ENCODE data around the gene HEXA. TPM values are rescaled to one million over a fixed set of nuclear protein-coding genes. Genes with fewer than 3 reads are reported as not detected.

Gene HEXA
- total and polyA plus RNA-seq, 9 of the 15 experiments (the other 6 are each of a cell fraction or from before 2014, with no cell fraction given): 22.2 to 136 (median 68.9) TPM

DNA sequence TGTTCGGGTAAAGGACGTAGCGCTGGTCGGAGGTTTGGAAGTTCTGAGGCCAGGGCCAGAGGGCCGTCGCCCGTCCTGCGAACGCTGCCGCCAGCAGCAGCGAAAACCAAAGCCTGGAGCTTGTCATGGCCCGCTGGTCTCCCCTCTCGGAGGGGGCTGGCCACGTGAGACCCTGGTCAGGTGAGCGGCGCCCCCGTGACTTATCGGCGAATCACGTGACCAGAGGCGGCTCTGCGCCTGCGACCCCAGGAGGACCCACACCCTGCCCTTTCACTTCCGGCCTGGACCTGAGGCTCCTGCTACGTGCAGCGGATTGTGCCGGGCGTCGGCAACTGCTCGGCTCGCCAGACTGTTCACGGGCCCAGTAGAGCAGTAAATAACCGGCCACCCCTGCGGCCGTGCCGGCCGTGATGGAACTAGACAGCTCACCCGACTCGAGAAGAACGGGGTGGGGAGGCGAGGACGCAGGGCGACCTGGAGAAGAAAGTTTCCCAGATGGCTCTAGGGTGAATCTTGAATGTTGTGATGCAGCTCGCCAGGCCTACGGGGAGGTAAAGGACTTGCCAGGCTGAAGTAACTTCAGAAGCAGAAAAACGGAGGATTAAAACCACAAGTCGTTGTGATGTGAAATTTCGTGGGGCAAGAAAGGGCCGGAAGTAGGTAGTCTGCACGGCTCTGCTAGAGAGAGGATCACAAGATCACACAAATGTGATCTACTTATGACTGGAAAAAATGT lies at the start of gene HEXA (continued):
- TF ChIP-seq, protein P1, sequence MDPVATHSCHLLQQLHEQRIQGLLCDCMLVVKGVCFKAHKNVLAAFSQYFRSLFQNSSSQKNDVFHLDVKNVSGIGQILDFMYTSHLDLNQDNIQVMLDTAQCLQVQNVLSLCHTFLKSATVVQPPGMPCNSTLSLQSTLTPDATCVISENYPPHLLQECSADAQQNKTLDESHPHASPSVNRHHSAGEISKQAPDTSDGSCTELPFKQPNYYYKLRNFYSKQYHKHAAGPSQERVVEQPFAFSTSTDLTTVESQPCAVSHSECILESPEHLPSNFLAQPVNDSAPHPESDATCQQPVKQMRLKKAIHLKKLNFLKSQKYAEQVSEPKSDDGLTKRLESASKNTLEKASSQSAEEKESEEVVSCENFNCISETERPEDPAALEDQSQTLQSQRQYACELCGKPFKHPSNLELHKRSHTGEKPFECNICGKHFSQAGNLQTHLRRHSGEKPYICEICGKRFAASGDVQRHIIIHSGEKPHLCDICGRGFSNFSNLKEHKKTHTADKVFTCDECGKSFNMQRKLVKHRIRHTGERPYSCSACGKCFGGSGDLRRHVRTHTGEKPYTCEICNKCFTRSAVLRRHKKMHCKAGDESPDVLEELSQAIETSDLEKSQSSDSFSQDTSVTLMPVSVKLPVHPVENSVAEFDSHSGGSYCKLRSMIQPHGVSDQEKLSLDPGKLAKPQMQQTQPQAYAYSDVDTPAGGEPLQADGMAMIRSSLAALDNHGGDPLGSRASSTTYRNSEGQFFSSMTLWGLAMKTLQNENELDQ (CRISPR knock-in tag; IDR thresholded peaks at IDR 0.05; ENCODE audit: borderline replicate concordance): no peak
- TF ChIP-seq, protein P2, sequence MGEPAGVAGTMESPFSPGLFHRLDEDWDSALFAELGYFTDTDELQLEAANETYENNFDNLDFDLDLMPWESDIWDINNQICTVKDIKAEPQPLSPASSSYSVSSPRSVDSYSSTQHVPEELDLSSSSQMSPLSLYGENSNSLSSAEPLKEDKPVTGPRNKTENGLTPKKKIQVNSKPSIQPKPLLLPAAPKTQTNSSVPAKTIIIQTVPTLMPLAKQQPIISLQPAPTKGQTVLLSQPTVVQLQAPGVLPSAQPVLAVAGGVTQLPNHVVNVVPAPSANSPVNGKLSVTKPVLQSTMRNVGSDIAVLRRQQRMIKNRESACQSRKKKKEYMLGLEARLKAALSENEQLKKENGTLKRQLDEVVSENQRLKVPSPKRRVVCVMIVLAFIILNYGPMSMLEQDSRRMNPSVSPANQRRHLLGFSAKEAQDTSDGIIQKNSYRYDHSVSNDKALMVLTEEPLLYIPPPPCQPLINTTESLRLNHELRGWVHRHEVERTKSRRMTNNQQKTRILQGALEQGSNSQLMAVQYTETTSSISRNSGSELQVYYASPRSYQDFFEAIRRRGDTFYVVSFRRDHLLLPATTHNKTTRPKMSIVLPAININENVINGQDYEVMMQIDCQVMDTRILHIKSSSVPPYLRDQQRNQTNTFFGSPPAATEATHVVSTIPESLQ (CRISPR knock-in tag; IDR thresholded peaks at IDR 0.05): peak; percentile 70; the same call in 1 of the 2 replicates
- TF ChIP-seq FOXJ2 (tag; IDR thresholded peaks at IDR 0.05) (peak; percentile 75), ELF2 (CRISPR knock-in tag; IDR thresholded peaks at IDR 0.05) (peak; percentile 78), MEF2A (IDR thresholded peaks at IDR 0.05; ENCODE audit: control insufficient read depth, low read depth, low read length) (peak; percentile 77), FIP1L1 (IDR thresholded peaks at IDR 0.05; ENCODE audit: low read depth, low read length, poor library complexity, severe bottlenecking) (peak; percentile 54), GTF2F1 (IDR thresholded peaks at IDR 0.05; ENCODE audit: low read depth, low read length) (peak; percentile 77; the same call in 1 of the 2 replicates), ADNP (tag; IDR thresholded peaks at IDR 0.05) (no peak), ZFP1 (CRISPR knock-in tag; IDR thresholded peaks at IDR 0.05) (0 out of 2 replicates have a peak, but pooled peaks have one; percentile 31), RBFOX2 (IDR thresholded peaks at IDR 0.05; ENCODE audit: low read depth, low read length) (peak; percentile 92), EGR1 (conservative IDR thresholded peaks at IDR 0.05) (peak; percentile 58), ETV5 (CRISPR knock-in tag; IDR thresholded peaks at IDR 0.05; ENCODE audit: low read depth) (peak; percentile 85), ZNF780A (CRISPR knock-in tag; IDR thresholded peaks at IDR 0.05) (no peak), KLF6 (CRISPR knock-in tag; IDR thresholded peaks at IDR 0.05; ENCODE audit: borderline replicate concordance) (no peak)
- TF ChIP-seq, protein P3, sequence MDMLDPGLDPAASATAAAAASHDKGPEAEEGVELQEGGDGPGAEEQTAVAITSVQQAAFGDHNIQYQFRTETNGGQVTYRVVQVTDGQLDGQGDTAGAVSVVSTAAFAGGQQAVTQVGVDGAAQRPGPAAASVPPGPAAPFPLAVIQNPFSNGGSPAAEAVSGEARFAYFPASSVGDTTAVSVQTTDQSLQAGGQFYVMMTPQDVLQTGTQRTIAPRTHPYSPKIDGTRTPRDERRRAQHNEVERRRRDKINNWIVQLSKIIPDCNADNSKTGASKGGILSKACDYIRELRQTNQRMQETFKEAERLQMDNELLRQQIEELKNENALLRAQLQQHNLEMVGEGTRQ (CRISPR knock-in tag; IDR thresholded peaks at IDR 0.05): peak; percentile 99
- TF ChIP-seq, protein P4, sequence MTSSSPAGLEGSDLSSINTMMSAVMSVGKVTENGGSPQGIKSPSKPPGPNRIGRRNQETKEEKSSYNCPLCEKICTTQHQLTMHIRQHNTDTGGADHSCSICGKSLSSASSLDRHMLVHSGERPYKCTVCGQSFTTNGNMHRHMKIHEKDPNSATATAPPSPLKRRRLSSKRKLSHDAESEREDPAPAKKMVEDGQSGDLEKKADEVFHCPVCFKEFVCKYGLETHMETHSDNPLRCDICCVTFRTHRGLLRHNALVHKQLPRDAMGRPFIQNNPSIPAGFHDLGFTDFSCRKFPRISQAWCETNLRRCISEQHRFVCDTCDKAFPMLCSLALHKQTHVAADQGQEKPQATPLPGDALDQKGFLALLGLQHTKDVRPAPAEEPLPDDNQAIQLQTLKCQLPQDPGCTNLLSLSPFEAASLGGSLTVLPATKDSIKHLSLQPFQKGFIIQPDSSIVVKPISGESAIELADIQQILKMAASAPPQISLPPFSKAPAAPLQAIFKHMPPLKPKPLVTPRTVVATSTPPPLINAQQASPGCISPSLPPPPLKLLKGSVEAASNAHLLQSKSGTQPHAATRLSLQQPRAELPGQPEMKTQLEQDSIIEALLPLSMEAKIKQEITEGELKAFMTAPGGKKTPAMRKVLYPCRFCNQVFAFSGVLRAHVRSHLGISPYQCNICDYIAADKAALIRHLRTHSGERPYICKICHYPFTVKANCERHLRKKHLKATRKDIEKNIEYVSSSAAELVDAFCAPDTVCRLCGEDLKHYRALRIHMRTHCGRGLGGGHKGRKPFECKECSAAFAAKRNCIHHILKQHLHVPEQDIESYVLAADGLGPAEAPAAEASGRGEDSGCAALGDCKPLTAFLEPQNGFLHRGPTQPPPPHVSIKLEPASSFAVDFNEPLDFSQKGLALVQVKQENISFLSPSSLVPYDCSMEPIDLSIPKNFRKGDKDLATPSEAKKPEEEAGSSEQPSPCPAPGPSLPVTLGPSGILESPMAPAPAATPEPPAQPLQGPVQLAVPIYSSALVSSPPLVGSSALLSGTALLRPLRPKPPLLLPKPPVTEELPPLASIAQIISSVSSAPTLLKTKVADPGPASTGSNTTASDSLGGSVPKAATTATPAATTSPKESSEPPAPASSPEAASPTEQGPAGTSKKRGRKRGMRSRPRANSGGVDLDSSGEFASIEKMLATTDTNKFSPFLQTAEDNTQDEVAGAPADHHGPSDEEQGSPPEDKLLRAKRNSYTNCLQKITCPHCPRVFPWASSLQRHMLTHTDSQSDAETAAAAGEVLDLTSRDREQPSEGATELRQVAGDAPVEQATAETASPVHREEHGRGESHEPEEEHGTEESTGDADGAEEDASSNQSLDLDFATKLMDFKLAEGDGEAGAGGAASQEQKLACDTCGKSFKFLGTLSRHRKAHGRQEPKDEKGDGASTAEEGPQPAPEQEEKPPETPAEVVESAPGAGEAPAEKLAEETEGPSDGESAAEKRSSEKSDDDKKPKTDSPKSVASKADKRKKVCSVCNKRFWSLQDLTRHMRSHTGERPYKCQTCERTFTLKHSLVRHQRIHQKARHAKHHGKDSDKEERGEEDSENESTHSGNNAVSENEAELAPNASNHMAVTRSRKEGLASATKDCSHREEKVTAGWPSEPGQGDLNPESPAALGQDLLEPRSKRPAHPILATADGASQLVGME (CRISPR knock-in tag; IDR thresholded peaks at IDR 0.05): peak; percentile 77; the same call in 1 of the 2 replicates
